Glomerular endothelial cell (primary cell): ENCODE results near the gene EFCC1. TPM values are rescaled to one million over a fixed set of nuclear protein-coding genes. Genes with fewer than 3 reads are reported as not detected.
"Not testable (repeated sequence)": the region's sequence is repeated elsewhere in the genome, so short reads cannot be mapped to it uniquely, and the experiment has no call there.

Source experiments
- DNase-seq: peaks from one replicate; pipeline ENCODE4 v3.0.0-alpha.2; 2011; ENCODE audit warnings: low read depth, low spot score; ENCODE audit errors: extremely low read depth
- total RNA-seq: library from RNA; depleted of rRNA; stranded (reverse); fragments of >200 nt; gene quantifications from 2 replicates; pipeline ENCODE4 v1.2.3, GENCODE V29; 2015

The EFCC1 gene
- total RNA-seq, 1 donor from 2014 or later = 3.0 TPM

- no peak for DNase-seq
Observed at GRCh38 chr3:129050556-129051295, 49.6 kb downstream of the EFCC1 start.

DNA sequence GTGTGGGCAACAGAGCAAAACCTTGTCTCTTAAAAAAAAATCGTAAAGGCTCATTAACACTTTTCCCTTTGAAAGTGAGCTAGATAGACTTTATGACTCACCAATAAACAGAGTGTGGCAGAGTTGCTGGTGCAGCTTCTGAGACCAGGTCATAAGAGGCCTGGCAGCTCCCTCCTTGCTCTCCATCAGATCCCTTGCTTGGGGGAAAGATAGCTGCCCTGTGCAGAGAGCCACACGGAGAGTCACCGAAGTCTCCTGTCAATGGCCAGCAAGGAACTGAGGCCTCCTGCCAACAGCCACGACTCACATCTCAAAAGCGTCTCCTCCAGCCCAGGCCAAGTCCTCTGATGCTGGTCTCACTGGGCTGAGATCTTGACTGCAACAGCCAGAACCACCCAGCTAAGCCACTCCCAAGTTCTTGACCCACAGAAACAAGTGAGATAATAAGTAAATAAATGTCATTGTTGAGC is 50.8 kb downstream of the EFCC1 start:
- no peak for DNase-seq

GRCh38 chr3:129052675-129053074 is 51.6 kb downstream of the EFCC1 start:
- DNase-seq = no peak

DNA sequence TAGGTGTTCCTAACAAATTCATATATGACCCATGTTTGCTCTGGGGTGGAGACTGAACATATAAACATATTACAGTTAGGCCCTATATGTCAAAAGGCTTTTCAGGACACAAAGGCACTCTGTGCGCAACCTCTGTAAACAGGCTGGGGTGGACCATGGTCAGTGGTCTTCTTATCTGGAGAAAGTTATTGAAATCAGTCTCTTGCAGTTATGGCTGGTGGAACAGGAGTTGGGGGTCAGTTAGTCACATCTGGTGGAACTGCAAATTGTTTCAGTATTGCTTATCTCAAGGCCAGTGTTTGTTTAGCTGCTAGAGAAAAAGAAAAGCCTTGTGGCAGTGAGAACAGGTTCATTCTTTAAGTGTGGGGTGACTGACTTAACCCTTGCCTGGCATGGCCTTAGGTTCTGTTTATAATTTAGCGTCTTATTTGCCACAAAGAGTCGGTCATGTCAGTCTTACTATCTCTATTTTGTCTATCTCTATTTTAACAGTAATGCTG is 53.6 kb downstream of the EFCC1 start:
- DNase-seq = no peak

DNA sequence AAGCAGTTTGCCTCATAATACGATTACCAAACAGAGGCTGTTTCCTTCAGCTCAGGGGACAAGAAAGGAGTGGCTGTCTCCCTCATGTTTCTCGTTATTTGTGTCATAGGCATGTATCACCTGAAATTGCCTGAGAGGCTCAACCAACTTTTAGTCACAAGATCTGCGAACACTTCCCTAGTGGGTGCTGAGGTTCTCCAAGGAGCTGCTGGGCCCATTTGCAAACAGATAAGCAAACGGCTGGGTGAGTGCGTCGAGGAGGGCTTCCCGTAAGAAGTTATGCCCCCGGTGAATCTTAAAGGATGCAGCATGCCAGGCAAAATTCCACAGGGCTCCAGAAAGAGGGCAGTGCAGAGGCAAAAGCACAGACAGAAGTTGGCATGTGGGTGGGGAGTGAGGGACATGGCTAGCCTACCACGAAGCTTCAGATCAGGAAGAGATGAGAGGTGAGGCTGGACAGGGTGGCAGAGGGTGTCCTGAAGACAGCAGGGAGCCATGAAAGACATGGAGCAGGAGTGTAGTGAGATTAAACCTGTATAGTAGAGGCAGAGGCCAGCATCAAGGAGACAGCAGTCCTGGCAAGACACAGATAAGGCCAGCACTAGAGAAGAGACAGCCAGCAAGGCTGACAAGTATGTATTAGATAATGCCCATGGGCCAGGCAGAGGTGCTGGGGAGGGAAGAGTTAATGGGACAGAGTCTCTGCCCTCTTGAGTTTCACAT is 55.5 kb downstream of the EFCC1 start:
- no peak for DNase-seq

- no peak for DNase-seq
Observed at GRCh38 chr3:129057249-129057648, 56.1 kb downstream of the EFCC1 start.

DNA sequence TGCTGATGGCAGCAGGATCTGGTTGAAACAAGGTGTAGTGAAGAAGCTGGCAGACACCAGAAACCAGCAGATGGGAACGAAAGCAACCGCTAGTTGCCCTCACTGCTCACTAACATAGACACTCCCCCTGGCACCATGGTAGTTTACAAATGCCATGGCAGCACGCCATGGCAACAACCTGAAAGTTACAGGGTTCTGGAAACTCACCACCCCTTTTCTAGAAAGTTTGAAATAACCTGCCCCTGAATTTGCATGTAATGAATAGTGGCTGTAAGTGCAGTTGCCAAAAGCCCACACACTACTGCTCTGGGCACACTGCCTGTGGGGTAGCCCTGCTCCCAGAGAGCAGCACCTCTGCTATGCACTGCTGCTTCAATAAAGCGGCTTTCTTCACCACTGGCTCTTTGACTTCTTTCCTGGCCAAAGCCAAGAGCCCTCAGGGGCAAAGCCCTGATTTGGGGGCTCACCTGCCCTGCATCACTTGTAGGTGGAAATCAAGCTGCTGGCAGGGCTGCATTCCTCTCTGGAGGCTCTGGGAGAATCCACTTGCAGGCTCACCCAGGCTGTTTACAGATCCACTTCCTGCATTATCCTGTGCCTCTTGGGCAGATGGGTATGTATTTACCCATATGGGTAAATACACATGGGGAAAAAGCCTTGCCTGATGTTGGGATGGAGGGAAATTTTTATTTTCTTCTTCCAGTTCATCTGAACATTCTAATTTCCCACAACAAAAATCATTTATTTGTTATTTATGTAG is 57.5 kb downstream of the EFCC1 start:
- DNase-seq = no peak

GRCh38 chr3:129059311-129059958 is 58.3 kb downstream of the EFCC1 start:
- DNase-seq = no peak

DNA sequence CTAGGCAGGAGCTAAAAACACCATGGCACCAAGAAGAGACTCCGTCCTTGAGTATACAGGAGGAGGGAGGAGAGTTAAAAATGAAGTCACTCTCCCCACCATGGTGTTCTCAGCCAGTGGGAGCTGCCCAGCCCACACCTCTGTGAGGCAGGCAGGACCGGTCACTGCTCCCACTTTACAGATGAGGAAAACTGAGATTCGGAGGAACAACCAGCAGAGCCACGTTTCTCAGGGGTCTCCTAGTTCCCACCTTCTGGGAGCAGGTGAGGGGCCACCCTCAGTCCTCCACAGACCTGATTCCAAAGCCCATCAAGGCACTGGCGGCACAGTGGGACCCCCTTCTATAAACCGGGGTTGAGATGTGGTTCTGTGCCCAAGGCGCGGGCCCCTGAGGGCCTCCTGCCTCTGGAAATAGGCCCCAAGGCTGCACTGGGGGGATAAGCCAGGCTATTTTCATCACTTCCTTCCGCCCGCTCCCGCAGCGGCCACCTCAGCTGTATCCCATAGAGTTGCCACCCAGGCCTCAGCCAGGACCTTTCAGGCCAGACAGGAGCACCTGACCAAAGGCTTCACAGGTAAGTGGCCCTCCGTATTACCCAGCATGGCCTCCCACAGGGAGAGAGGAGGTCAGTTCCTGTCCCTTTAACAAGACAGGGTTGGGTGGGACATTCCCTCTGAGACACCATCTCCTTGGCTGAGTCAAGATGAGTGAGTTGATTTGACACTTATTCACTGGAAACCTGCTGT is 59.3 kb downstream of the EFCC1 start, which contains the start of gene GP9:
Gene GP9 (plus strand): TSS at position 504 of the 747 bp plus-strand sequence. CDS start 961 bp downstream, outside the sequence.
- no peak for DNase-seq

- DNase-seq = no peak
Observed at GRCh38 chr3:129061023-129061887, 60.2 kb downstream of the EFCC1 start.

DNA sequence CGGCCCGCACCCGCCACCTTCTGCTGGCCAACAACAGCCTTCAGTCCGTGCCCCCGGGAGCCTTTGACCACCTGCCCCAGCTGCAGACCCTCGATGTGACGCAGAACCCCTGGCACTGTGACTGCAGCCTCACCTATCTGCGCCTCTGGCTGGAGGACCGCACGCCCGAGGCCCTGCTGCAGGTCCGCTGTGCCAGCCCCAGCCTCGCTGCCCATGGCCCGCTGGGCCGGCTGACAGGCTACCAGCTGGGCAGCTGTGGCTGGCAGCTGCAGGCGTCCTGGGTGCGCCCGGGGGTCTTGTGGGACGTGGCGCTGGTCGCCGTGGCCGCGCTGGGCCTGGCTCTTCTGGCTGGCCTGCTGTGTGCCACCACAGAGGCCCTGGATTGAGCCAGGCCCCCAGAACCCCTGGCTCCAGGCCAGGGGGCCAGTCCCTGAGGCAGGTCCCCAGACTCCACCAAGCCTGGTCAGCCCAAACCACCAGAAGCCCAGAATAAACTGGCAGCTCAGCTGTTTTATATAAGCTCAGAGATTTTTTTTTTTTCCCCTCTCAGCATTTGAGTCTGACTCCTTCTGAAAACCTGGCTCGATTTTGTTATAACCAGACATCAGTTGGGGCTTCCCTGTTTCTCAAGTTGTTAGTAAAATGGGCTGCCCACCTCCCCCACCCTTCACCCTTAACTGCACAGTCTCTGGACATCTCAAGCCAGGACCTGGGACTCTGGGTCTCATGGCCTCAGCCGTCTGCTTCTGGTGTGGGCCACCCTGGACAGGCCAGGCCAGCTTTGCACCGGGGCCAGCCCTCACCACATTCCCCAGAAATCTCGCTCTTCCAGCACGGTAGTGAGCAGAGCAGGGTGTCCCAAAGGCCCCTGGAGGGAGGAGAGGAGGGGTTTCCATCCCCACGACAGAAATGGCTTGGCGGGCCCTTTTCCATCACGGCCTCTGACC is 61.1 kb downstream of the EFCC1 start:
- no peak for DNase-seq

- no peak for DNase-seq
Observed at GRCh38 chr3:129063091-129063640, 62.1 kb downstream of the EFCC1 start.

GRCh38 chr3:129063841-129064482 is 62.9 kb downstream of the EFCC1 start:
- DNase-seq = no peak

- DNase-seq = no peak
Observed at GRCh38 chr3:129065016-129065719, 64.1 kb downstream of the EFCC1 start.

- DNase-seq = no peak
Observed at GRCh38 chr3:129065720-129066073, 64.6 kb downstream of the EFCC1 start.

DNA sequence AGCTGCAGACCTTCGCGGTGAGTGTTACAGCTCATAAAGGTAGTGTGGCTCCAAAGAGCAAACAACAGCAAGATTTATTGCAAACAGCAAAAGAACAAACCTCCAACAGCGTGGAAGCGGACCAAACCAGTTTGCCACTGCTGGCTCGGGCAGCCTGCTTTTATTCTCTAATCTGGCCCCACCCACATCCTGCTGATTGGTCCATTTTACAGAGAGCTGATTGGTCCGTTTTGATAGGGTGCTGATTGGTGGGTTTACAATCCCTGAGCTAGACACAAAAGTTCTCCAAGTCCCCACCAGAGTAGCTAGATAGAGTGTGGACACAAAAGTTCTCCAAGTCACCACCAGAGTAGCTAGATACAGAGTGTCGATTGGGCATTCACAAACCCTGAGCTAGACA is 66.6 kb downstream of the EFCC1 start:
- not testable (repeated sequence) for DNase-seq
